Activated T-helper 1 cell treated with Interleukin-2 at 50 U/mL for 16 hours (primary cell): Measurements from ENCODE around the gene RAPGEF6.
"Not testable (repeated sequence)": the region's sequence is repeated elsewhere in the genome, so short reads cannot be mapped to it uniquely, and the experiment has no call there.

Experiments
- DNase-seq: peaks from one replicate; pipeline ENCODE4 v3.0.0-alpha.2; 2020; ENCODE audit warnings: low read depth

RAPGEF6 gene

DNA sequence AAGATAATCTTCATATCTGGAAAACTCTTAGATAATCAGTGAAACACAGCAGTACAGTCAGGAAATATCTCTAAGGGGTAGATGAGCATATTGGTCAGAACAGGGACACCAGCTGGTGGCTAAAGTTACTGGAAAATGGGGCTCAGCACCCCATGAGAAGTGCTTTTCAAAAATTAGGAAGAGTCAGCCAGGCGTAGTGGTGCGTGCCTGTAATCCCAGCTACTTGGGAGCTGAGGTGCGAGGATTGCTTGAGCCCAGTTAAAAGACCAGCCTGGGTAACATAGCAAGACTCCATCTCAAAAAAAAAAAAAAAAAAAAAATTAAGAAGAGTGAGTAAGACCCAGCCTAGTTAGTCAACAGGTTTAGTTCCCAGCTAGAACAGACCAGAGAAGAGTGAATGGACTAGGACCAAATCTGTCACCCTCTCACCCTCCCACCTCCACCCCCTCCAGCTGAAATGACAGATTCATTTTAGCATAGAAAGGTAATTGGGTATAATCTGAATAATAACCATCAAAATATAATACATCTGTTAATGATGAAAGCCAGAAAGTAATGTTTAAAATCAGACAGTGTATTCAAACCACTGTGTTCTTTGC lies 250.3 kb downstream of the RAPGEF6 start:
- DNase-seq, result no peak

DNA sequence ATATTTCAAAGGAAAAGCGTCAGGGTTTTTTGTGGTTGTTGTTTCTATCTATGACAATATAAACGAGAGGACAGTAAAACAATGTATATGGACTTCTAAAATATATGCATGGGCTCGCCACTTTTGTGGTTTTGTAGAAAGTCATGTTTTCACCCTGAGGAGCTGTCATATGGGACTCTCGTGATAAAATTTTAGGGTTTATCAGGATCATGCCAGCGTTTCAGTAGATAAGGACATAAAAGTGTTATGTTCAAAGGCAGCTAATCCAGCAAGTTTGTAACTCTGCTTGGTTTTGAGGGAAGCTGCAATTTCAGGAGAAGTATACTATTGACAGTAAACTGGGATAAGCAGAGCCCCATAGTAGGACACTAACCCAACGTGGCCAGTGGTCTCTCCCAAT lies 250.9 kb downstream of the RAPGEF6 start:
- no peak for DNase-seq

- DNase-seq, result peak; percentile 23
Measured at GRCh38 chr5:131382407-131383395, 252.3 kb downstream of the RAPGEF6 start.

- DNase-seq, result no peak
Measured at GRCh38 chr5:131381777-131382176, 253.3 kb downstream of the RAPGEF6 start.

DNA sequence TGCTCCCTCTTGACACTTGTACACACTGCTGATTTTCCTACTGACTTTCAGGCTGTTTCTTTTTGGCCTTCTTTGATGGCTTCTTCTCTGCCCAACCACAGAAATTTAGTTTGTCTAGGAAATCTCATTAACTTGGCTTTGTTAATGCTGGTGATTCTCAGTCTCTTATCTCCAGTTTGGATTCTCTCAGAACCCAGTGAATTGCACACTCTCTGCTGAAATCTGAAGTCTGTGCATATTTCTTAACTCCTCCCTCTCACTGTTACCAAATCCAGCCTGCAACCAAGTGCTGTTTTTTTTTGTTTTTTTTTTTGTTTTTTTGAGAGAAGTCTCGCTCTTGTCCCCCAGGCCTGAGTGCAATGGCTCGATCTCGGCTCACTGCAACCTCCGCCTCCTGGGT lies 254.0 kb downstream of the RAPGEF6 start:
- no peak for DNase-seq

DNA sequence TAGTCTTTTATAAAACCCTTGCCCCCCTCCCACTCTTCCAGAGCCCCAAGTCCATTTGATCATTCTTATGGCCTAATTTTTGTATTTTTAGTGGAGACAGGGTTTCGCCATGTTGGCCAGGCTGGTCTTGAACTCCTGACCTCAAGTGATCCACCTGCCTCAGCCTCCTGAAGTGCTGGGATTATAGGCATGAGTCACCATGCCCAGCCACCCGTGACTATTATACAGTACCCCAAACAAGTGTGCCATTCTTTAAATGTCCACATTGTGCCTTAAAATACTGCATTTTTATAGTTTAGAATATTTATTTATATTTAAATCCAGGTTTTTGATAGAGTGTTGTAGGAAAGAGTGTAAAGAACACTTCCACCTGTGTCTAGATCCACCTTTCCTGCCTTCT lies 254.8 kb downstream of the RAPGEF6 start:
- not testable (repeated sequence) for DNase-seq

DNA sequence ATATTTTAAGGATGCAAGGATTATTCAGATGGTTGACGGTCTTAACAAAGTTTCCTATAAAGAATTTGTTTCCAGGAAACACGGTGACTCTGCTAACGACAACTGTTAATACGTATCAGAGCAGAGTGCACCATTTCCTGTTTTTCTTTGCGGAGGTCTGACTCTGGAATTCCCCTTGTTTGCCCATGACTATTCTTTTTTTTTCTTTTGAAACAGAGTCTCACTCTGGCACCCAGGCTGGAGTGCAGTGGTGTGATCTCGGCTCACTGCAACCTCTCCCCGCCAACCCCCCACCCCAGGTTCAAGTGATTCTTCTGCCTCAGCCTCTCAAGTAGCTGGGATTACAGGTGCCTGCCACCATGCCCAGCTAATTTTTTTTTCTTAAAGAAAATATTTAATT lies 255.3 kb downstream of the RAPGEF6 start:
- peak; percentile 43 for DNase-seq

DNA sequence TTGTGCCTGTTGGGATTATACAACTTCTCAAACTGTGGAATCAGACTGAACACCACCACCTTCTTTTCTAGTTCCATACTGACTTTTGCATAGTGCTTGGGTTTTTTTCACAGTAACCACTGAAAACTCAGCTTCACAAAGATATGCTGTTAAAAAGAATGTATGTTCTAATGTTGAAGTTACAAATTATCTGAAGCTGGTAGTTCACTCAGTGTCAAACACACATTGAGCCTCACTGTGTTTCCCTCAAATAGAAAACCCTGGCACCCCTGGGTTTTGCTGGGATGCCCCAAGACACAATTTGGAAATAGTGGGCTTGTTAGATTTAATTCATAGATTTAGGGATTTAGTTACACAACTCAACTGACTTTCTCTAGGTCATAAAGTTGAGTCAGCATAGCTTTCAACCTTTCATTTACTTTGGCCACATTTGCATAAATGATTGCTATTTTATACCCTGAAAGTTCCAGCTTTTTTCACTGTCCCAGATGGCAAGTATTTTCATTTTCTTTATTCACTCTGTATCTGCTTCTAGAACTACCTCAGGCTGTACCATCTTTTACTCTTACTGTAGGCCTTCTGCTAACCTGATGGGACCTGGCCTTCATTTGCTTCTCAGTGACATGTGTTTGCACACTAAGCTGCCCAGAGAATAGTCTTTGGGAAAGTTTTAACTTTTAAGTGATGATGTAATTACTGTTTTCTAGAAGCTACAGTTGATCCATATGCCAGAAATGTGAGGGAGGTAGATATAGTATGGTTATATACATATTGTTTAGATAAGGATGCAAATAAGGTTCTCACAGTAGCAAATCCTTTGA lies 256.1 kb downstream of the RAPGEF6 start:
- no peak for DNase-seq

GRCh38 chr5:131377785-131378325 lies 257.2 kb downstream of the RAPGEF6 start:
- no peak for DNase-seq

DNA sequence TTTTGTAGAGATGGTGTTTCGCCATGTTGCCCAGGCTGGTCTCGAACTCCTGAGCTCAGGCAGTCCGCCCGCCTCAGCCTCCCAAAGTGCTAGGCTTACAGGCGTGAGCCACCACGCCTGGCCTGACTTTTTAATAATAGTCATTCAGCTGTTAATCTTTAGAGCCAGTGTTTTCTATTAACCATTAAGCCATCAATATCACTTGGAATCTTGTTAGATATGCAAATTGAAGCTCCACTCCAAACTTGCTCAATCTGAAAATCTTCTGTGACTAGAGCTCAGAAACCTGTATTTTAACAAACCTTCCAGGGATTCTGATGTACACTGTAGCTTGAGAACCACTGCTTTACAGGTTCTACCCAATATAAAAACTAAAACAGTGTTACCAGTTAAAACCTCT lies 257.7 kb downstream of the RAPGEF6 start:
- DNase-seq, result no peak

DNA sequence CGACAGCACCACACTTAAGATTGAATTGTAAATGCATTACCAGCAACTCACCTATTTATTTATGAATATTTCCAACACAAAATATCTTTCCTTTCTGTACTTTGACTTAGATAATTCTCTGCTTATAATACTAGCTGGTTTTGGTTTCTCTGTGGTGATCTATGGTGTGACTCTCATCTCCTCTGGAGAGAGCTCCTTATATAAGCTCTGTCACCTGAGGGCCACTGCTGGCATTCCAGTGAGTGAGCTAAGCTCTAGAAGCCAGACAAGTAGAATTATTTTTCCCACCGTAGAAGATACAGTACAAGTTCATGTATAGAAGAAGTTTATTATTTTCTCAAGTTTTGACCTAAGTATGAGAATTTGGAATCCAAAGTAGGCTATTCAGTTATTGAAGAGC lies 259.7 kb downstream of the RAPGEF6 start:
- no peak for DNase-seq
